Neuronal stem cell (in vitro differentiated cells): ENCODE measurements around the gene DHX8.
"Not testable (repeated sequence)": the region's sequence is repeated elsewhere in the genome, so short reads cannot be mapped to it uniquely, and the experiment has no call there.

Experiments used
- DNase-seq: peaks from one replicate; pipeline ENCODE4 v3.0.0-alpha.2; 2013; ENCODE audit warnings: low spot score
- H2AFZ ChIP-seq: one replicate; pipeline ENCODE4 v1.6.1; 2013; ENCODE audit warnings: mild to moderate bottlenecking, low read length, inconsistent platforms
- H2AK5ac ChIP-seq: 2 replicates; pipeline ENCODE4 v1.6.1; 2013; ENCODE audit warnings: low read depth, mild to moderate bottlenecking, inconsistent platforms, low read length, moderate library complexity, mixed read lengths
- H2BK120ac ChIP-seq: 2 replicates; pipeline ENCODE4 v1.6.1; 2013; ENCODE audit warnings: low read depth, mild to moderate bottlenecking, inconsistent platforms, low read length, moderate library complexity, mixed read lengths
- H2BK12ac ChIP-seq: one replicate; pipeline ENCODE4 v1.6.1; 2013; ENCODE audit warnings: low read length, inconsistent platforms
- H2BK15ac ChIP-seq: 2 replicates; pipeline ENCODE4 v1.6.1; 2013; ENCODE audit warnings: mild to moderate bottlenecking, low read length, inconsistent platforms, mixed read lengths
- H2BK5ac ChIP-seq: one replicate; pipeline ENCODE4 v1.6.1; 2013; ENCODE audit warnings: inconsistent platforms, mild to moderate bottlenecking, low read length, moderate library complexity
- H3K14ac ChIP-seq: one replicate; pipeline ENCODE4 v1.6.1; 2013; ENCODE audit warnings: low read length, inconsistent platforms
- H3K18ac ChIP-seq: 2 replicates; pipeline ENCODE4 v1.6.1; 2013; ENCODE audit warnings: low read length, inconsistent platforms
- H3K23ac ChIP-seq: 2 replicates; pipeline ENCODE4 v1.6.1; 2013; ENCODE audit warnings: low read depth, mild to moderate bottlenecking, mixed read lengths, low read length, inconsistent platforms; ENCODE audit not compliant: poor library complexity
- H3K27ac ChIP-seq: replicated peaks from 3 replicates; pipeline ENCODE4 v1.5.1; 2013; ENCODE audit warnings: low read length, inconsistent platforms
- H3K27me3 ChIP-seq, 3 experiments: 2 replicates each; pipeline ENCODE4 v1.6.1; 2013; ENCODE audit warnings: low read length in 3 of 3, mild to moderate bottlenecking in 2 of 3, inconsistent platforms in 1 of 3, low read depth in 1 of 3, mixed read lengths in 1 of 3, moderate library complexity in 1 of 3; ENCODE audit not compliant: control insufficient read depth in 3 of 3, insufficient read depth in 3 of 3
- H3K36me3 ChIP-seq, 2 donors: replicated peaks in 1 of 2; 2 replicates each; pipeline ENCODE4 v1.6.1; 2013; ENCODE audit warnings: low read length in 2 of 2; ENCODE audit not compliant: control insufficient read depth in 2 of 2, insufficient read depth in 2 of 2
- H3K4ac ChIP-seq: 2 replicates; pipeline ENCODE4 v1.6.1; 2013; ENCODE audit warnings: inconsistent platforms, mild to moderate bottlenecking, low read length, moderate library complexity
- H3K4me1 ChIP-seq, 2 donors: 1 replicate in 1 of 2; 2 replicates in 1 of 2; pipeline ENCODE4 v1.6.1; 2013; ENCODE audit warnings: low read length in 2 of 2, low read depth in 1 of 2; ENCODE audit not compliant: control insufficient read depth in 2 of 2, insufficient read depth in 1 of 2
- H3K4me2 ChIP-seq: one replicate; pipeline ENCODE4 v1.6.1; 2013; ENCODE audit warnings: mild to moderate bottlenecking, low read length, inconsistent platforms; ENCODE audit not compliant: insufficient read depth, poor library complexity, severe bottlenecking
- H3K4me3 ChIP-seq, 2 donors: 2 replicates each; pipeline ENCODE4 v1.5.1; 2013; ENCODE audit warnings: low read length in 2 of 2, mild to moderate bottlenecking in 2 of 2, inconsistent platforms in 1 of 2, moderate library complexity in 1 of 2
- H3K79me1 ChIP-seq: one replicate; pipeline ENCODE4 v1.6.1; 2013; ENCODE audit warnings: low read depth, mild to moderate bottlenecking, inconsistent platforms, low read length, moderate library complexity
- H3K9ac ChIP-seq: one replicate; pipeline ENCODE4 v1.6.1; 2013; ENCODE audit warnings: mild to moderate bottlenecking, low read depth, low read length, inconsistent platforms; ENCODE audit not compliant: poor library complexity
- H3K9me3 ChIP-seq, 2 donors: replicated peaks in 1 of 2; 2 replicates each; pipeline versions ENCODE3 to v1.6.1; 2013; ENCODE audit warnings: low read length in 2 of 2, mild to moderate bottlenecking in 2 of 2, inconsistent platforms in 1 of 2, low read depth in 1 of 2, mixed read lengths in 1 of 2, moderate library complexity in 1 of 2; ENCODE audit not compliant: control insufficient read depth in 2 of 2, insufficient read depth in 1 of 2
- H4K8ac ChIP-seq: one replicate; pipeline ENCODE4 v1.6.1; 2013; ENCODE audit warnings: low read depth, mild to moderate bottlenecking, inconsistent platforms, low read length, moderate library complexity
- H4K91ac ChIP-seq: one replicate; pipeline ENCODE4 v1.6.1; 2013; ENCODE audit warnings: low read length, low read depth, mild to moderate bottlenecking, inconsistent platforms; ENCODE audit not compliant: poor library complexity
- WGBS, 2 donors: extraction: QIAGEN DNeasy Blood & Tissue Kit; methylation state at CpG; one replicate each; pipeline ENCODE4 v1.1.7; 2013; ENCODE audit warnings: missing lambda C conversion rate in 2 of 2, mixed read lengths in 1 of 2; ENCODE audit not compliant: insufficient read length in 2 of 2, insufficient replicate concordance in 1 of 2; ENCODE audit errors: extremely low coverage in 2 of 2; 5-methylcytosine and 5-hydroxymethylcytosine counted together

The DHX8 gene

DNA sequence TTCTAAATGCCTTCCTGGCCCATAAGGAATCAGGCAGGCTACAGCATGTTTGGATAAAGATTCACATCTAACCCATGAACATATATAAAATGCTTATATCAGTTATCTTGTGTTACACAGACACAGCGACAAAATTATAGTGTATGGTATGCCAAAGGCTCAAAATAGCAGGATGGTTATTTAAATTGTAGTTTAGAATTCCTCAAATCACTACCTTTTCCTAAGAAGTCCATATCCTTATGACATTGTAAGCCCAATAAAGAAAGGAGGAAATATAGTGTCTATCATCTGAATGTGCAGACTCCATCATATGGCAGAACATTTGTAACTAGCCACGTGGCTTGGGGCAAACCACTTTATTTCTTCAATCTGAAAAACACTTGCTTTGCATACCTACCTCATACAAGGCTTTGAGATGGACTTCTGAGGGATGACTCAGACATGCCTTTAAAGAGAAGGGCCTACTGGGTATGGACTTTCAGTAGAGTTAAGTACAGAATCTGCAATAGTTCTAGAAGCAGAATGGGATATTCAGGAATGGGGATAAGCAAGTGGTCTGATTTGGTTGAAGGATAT is 12.1 kb upstream of the DHX8 start:
- Histone ChIP-seq H2AK5ac (no peak overlapping the region), H3K9ac (no peak overlapping the region), H3K18ac (no peak overlapping the region), H3K27me3 (peaks cover 0 to 6% (median 0%) of the 10 kb centered on the region in 3 experiments), H3K27ac (no peak overlapping the region), H3K79me1 (no peaks in the 10 kb centered on the region), H3K36me3 (no peaks in the 10 kb centered on the region), H3K23ac (no peak overlapping the region), H4K8ac (no peak overlapping the region), H2BK120ac (no peak overlapping the region), H2AFZ (no peak overlapping the region), H3K14ac (no peak overlapping the region), H2BK15ac (no peak overlapping the region), H3K4me1 (no peaks in the 10 kb centered on the region), H2BK5ac (no peak overlapping the region), H3K4ac (no peak overlapping the region), H4K91ac (no peak overlapping the region), H2BK12ac (no peak overlapping the region), H3K4me2 (no peak overlapping the region), H3K4me3 (no peak overlapping the region), H3K9me3 (no peaks in the 10 kb centered on the region)
- DNase-seq = no peak
- WGBS, 2 donors = no CpG with 5 or more reads among the region's 2 CpGs

DNA sequence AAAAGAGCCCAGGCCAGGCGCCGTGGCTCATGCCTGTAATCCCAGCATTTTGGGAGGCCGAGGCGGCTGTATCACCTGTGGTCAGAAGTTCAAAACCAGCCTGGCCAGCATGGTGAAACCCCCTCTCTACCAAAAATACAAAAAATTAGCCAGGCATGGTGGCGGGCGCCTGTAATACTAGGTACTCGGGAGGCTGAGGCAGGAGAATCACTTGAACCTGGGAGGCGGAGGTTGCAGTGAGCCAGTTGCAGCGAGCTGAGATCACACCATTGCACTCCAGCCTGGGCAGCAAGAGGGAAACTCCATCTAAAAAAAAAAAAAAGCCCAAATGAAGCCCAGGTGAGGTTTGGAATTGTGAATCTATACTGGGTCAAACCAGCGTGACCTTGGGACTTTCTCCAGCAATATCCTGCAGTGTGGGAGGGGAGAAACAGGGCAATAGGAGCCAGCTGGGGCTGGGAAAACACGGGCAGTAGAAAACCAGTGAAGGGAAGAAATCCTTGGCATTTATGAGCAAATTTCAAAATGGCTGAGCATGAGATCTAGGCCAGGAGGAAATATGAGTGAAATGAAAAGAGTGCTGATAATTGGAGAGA is 8.2 kb upstream of the DHX8 start:
- Histone ChIP-seq H2BK12ac (no peak overlapping the region), H3K27ac (no peak overlapping the region), H2BK15ac (no peak overlapping the region), H4K91ac (no peak overlapping the region), H3K4me1 (no peaks in the 10 kb centered on the region), H3K27me3 (peaks cover 0 to 6% (median 0%) of the 10 kb centered on the region in 3 experiments), H3K23ac (no peak overlapping the region), H3K4ac (no peak overlapping the region), H3K4me2 (no peak overlapping the region), H3K18ac (no peak overlapping the region), H2AK5ac (peak overlapping the region; percentile 41), H2BK5ac (no peak overlapping the region), H3K9ac (no peak overlapping the region), H3K36me3 (no peaks in the 10 kb centered on the region), H3K14ac (no peak overlapping the region), H3K79me1 (no peaks in the 10 kb centered on the region), H3K9me3 (no peaks in the 10 kb centered on the region), H3K4me3 (no peak overlapping the region), H2AFZ (no peak overlapping the region), H4K8ac (no peak overlapping the region), H2BK120ac (no peak overlapping the region)
- DNase-seq = no peak
- WGBS, 2 donors = no CpG with 5 or more reads among the region's 11 CpGs

DNA sequence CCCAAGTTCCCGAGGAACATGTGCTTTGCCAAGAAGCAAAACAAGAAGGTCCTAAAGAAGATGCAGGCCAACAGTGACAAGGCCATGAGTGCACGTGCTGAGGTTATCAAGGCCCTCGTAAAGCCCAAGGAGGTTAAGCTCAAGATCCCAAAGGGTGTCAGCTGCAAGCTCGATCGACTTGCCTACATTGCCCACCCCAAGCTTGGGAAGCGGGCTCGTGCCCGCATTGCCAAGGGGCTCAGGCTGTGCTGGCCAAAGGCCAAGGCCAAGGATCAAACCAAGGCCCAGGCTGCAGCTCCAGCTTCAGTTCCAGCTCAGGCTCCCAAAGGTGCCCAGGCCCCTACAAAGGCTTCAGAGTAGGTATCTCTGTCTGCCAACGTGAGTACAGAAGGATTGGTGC is 7.5 kb upstream of the DHX8 start:
- not testable (repeated sequence) for H3K79me1 ChIP-seq, H2BK120ac ChIP-seq, H3K27ac ChIP-seq, H3K23ac ChIP-seq, H4K91ac ChIP-seq, H2AK5ac ChIP-seq, H2BK5ac ChIP-seq, H3K9ac ChIP-seq, H2BK12ac ChIP-seq, H3K4ac ChIP-seq, H2AFZ ChIP-seq, H2BK15ac ChIP-seq, H3K4me2 ChIP-seq, H4K8ac ChIP-seq, H3K36me3 ChIP-seq, DNase-seq, H3K4me1 ChIP-seq, H3K14ac ChIP-seq, H3K18ac ChIP-seq, H3K9me3 ChIP-seq, H3K4me3 ChIP-seq, H3K27me3 ChIP-seq
- no CpG with 5 or more reads among the region's 9 CpGs for WGBS, 2 donors

DNA sequence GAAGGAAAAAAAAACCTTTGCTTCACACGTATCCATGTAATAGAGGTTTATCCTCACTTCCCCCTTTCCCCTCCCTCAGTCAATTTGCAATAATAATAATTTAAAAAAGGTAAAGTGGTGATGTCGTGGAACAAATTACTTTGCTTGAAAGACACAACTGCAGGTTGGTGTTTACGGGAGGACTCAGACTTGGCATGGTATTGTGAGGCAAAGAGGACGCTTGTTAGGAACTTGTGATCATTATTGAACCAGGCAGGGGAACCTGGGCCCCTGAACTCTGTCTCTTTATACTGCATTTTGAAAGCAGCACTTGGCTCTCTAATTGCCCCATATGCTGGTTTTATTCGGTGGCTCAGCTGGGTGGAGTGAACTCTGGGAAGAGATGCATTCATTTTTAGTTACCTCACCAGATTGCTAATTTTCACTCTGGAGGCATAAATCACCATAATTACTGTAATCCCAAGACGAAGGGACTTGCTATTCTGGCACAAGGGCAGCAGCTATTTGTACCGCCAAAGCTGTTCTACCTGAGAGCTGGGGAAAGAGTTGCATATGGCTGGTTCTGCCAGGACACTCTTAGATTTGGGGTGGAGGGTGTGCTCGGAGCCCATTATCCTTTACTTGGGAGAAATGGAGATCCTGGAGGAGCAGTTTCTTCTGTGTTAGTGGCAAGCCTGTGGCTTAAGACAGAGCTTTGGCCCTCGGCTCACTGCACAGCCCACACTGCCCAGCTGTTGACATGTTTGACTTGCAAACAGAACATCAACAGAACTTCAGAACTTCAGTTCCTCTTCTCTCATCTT is 5.7 kb upstream of the DHX8 start:
- Histone ChIP-seq H3K14ac (no peak overlapping the region), H3K36me3 (no peaks in the 10 kb centered on the region), H3K4me1 (no peaks in the 10 kb centered on the region), H2BK120ac (no peak overlapping the region), H3K9ac (no peak overlapping the region), H3K4me3 (no peak overlapping the region), H4K91ac (no peak overlapping the region), H2AFZ (peak overlapping the region; percentile 40), H3K23ac (no peak overlapping the region), H3K4me2 (no peak overlapping the region), H2BK15ac (no peak overlapping the region), H3K9me3 (no peaks in the 10 kb centered on the region), H3K27ac (no peak overlapping the region), H3K4ac (no peak overlapping the region), H3K27me3 (peaks cover 0 to 4% (median 0%) of the 10 kb centered on the region in 3 experiments), H2AK5ac (no peak overlapping the region), H2BK12ac (no peak overlapping the region), H2BK5ac (no peak overlapping the region), H3K79me1 (no peaks in the 10 kb centered on the region), H4K8ac (no peak overlapping the region), H3K18ac (no peak overlapping the region)
- DNase-seq = no peak
- no CpG with 5 or more reads among the region's 9 CpGs for WGBS, 2 donors
